Measurements from ENCODE around the gene CHD3.
"Not testable (repeated sequence)": the region's sequence is repeated elsewhere in the genome, so short reads cannot be mapped to it uniquely, and the experiment has no call there.

The CHD3 gene

DNA sequence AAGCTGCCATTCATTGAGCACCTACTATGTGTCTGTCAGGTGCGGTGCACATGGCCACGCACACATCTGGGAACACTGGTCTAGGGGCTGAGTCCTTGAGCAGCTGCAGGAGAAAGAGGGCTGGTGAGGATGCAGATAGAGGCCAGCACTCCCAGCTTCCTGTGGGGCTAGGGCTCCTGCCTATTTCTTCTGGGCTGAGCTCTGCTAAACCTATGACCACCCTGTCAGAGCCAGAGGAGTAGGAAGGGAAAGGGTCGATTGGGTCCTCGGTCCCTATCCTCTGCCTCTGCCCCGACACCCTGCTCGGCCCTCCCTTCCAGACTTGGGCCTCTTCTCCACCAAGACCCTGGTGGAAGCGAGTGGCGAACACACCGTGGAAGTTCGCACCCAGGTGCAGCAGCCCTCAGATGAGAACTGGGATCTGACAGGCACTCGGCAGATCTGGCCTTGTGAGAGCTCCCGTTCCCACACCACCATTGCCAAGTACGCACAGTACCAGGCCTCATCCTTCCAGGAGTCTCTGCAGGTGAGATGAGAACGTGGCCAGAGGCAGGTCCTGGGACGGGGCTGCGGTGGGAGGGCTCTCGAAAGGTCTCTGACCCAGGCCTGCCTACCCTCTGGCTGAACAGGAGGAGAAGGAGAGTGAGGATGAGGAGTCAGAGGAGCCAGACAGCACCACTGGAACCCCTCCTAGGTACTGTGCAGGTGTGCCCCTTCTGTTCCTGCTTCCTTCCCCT, 37.7 kb upstream of the CHD3 start:
- DNase-seq = no peak

DNA sequence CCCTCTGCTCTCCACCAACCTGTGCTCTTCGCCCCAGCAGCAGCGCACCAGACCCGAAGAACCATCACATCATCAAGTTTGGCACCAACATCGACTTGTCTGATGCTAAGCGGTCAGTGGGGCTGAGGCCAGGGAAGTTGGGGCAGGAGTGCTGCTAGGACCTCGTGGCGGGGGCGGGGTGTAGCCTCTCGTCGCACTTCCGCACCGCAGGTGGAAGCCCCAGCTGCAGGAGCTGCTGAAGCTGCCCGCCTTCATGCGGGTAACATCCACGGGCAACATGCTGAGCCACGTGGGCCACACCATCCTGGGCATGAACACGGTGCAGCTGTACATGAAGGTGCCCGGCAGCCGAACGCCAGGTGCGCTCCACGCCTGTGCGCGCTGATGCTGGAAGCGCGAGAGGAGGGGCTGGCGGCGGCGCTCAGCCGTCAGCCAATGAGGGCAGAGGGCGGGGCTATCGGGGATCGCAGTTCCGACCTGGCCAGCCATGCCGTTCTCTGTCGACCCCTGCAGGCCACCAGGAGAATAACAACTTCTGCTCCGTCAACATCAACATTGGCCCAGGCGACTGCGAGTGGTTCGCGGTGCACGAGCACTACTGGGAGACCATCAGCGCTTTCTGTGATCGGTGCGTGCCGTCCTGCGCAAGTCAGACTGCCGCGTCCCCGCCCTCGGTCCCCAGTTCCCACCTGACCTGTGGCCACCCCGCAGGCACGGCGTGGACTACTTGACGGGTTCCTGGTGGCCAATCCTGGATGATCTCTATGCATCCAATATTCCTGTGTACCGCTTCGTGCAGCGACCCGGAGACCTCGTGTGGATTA, 36.9 kb upstream of the CHD3 start:
- peak; percentile 84 for DNase-seq

DNA sequence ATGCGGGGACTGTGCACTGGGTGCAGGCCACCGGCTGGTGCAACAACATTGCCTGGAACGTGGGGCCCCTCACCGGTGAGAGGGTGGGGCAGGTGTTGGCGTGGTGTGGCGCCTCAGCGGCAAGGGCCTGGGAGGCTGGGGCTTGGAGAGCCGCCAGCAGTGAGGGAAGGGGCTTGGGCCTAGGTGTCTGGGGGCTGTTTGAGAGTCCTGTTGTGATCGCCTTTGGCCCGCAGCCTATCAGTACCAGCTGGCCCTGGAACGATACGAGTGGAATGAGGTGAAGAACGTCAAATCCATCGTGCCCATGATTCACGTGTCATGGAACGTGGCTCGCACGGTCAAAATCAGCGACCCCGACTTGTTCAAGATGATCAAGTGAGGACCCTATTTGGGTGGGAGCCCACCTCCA, 36.3 kb upstream of the CHD3 start:
- no peak for DNase-seq

- no peak for DNase-seq
Measured at GRCh38 chr17:7852919-7853690, 35.5 kb upstream of the CHD3 start.

GRCh38 chr17:7853691-7854038, 34.9 kb upstream of the CHD3 start:
- DNase-seq = no peak

DNA sequence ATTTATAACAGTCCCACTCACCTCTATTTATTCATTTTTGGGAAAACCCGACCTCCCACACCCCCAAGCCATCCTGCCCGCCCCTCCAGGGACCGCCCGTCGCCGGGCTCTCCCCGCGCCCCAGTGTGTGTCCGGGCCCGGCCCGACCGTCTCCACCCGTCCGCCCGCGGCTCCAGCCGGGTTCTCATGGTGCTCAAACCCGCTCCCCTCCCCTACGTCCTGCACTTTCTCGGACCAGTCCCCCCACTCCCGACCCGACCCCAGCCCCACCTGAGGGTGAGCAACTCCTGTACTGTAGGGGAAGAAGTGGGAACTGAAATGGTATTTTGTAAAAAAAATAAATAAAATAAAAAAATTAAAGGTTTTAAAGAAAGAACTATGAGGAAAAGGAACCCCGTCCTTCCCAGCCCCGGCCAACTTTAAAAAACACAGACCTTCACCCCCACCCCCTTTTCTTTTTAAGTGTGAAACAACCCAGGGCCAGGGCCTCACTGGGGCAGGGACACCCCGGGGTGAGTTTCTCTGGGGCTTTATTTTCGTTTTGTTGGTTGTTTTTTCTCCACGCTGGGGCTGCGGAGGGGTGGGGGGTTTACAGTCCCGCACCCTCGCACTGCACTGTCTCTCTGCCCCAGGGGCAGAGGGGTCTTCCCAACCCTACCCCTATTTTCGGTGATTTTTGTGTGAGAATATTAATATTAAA, 34.4 kb upstream of the CHD3 start:
- DNase-seq = no peak

- DNase-seq = no peak
Measured at GRCh38 chr17:7854851-7855659, 33.5 kb upstream of the CHD3 start, which contains the start of gene TMEM88. Gene TMEM88, plus strand, starts transcription at chr17:7855066. Its CDS starts 9 bp downstream, at chr17:7855075.

GRCh38 chr17:7855660-7856010, 33.0 kb upstream of the CHD3 start:
- DNase-seq = no peak

GRCh38 chr17:7856011-7856810, 32.4 kb upstream of the CHD3 start:
- DNase-seq = no peak

GRCh38 chr17:7856811-7857712, 31.5 kb upstream of the CHD3 start, which contains the start of gene NAA38:
Gene NAA38, minus strand, starts transcription at chr17:7857559. Its CDS starts 96 bp downstream, at chr17:7857463.
- peak; percentile 95 for DNase-seq

GRCh38 chr17:7857713-7858521, 30.7 kb upstream of the CHD3 start, which contains the start of gene CYB5D1:
Gene CYB5D1, plus strand, starts transcription at chr17:7858003. Its CDS starts 132 bp downstream, at chr17:7858135.
- peak; percentile 88 for DNase-seq

DNA sequence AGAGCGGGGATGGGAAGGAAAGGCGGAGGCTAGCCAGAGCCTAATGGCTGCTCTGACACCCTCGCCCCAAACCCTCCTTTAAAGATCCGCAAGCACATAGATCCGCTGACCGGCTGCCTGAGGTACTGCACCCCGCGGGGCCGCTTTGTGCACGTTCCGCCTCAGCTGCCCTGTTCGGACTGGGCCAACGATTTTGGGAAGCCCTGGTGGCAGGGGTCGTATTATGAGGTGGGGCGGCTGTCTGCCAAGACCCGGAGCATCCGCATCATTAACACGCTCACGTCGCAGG, 30.1 kb upstream of the CHD3 start:
- no peak for DNase-seq

GRCh38 chr17:7859028-7859427, 29.6 kb upstream of the CHD3 start:
- DNase-seq = no peak

DNA sequence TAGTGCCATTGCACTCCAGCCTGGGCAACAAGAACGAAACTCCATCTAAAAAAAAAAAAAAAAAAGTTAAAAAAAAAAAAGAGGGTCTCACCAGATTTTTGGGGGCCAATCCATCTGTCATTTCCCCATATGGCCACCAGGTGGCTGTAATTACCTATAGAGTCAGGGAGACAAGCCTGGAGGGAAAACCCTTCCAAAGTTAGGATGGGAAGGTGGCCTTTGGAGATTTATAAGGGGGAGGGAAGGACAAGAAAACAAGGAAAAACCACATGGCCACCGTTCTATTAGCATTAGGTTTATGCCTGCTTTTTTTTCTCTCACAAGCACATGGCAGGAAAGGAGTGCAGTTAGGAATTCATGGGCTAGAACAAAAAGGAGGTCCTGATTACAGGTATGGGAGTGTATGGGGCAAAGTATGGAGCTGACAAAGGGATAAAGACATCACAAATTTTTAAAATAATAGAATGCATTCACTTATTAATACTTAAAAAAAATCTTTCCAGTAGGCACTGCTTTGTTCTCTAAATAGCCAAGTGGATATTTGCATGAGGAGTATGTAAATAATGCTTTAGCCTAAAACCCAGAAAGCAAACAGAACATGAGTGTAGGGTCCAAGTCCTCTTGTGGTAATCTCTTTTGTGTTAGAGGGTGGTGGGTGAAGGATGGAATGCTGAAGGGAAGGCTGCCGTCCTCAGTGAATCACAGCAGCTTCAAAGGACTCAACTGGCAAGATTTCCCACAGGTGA, 25.7 kb upstream of the CHD3 start:
- no peak for DNase-seq

DNA sequence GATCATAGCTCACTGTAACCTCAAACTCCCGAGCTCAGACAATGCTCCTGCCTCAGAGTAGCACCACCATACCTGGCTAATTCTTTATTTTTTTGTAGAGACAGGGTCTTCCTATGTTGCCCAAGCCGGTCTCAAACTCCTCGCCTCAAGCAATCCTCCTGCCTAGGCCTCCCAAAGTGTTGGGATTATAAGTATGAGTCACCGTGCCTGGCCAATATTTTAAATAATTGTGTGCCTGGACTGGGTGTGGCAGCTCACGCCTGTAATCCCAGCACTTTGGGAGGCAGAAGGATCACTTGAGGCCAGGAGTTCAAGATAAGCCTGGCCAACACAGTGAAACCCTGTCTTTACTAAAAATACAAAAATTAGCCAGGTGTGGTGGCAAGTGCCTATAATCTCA, 24.2 kb upstream of the CHD3 start:
- not testable (repeated sequence) for DNase-seq

DNA sequence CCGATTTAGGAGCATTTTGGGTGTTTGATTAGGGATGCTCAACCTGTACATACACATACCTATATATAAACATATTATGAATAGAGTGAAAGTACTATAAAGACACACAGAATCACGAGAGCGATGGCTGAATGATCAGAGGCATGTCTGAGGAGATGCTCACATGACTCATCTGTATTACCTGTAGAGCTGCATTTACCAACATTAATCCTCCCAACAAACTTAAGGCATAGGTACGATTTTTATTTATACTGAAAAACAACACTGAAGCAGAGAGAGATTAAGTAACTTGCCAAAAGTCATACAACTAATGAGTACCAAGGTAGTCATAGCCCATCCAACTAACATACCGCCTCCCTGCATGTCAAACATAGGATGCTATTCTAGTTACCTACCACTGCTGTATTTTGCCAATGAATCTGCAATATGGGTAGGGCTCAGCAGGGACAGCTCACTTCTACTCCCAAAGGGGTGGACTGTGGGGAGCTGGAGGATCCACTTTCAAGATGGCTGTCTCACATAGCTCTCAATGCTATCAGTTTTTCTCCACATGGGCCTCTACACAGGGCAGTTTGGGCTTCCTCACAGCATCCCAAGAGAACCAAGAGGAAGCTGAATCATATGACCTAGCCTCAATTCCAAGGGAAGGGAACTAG, 23.5 kb upstream of the CHD3 start:
- no peak for DNase-seq

- no peak for DNase-seq
Measured at GRCh38 chr17:7867881-7868329, 20.7 kb upstream of the CHD3 start.

GRCh38 chr17:7873051-7873450, 15.5 kb upstream of the CHD3 start:
- DNase-seq = no peak

All from NCI-H2029 (cell line).